Endodermal cell (in vitro differentiated cells): ENCODE data around the gene ALCAM. TPM values are rescaled to one million over a fixed set of nuclear protein-coding genes. Genes with fewer than 3 reads are reported as not detected.

Experiments used
- DNase-seq: peaks from one replicate; pipeline ENCODE4 v3.0.0-alpha.2; 2017
- H3K27ac ChIP-seq: 2 replicates; pipeline ENCODE4 v1.5.1; 2013; ENCODE audit warnings: mild to moderate bottlenecking, low read depth, low read length, moderate library complexity
- H3K27me3 ChIP-seq: 2 replicates; pipeline ENCODE4 v1.6.1; 2013; ENCODE audit warnings: mild to moderate bottlenecking, low read length, moderate library complexity; ENCODE audit not compliant: insufficient read depth, control insufficient read depth, poor library complexity, severe bottlenecking
- H3K36me3 ChIP-seq: 2 replicates; pipeline ENCODE4 v1.7.0; 2013; ENCODE audit warnings: mild to moderate bottlenecking, low read length, moderate library complexity; ENCODE audit not compliant: control insufficient read depth, insufficient read depth
- H3K4me1 ChIP-seq: one replicate; pipeline ENCODE4 v1.7.0; 2013; ENCODE audit warnings: low read length; ENCODE audit not compliant: control insufficient read depth, insufficient read depth
- H3K4me3 ChIP-seq: 2 replicates; pipeline ENCODE4 v1.5.1; 2013; ENCODE audit warnings: mild to moderate bottlenecking, low read length, moderate library complexity
- H3K9ac ChIP-seq: 2 replicates; pipeline ENCODE4 v1.6.1; 2013; ENCODE audit warnings: mild to moderate bottlenecking, low read length, moderate library complexity; ENCODE audit not compliant: poor library complexity, severe bottlenecking; ENCODE audit errors: extremely low read depth
- H3K9me3 ChIP-seq: 2 replicates; pipeline ENCODE4 v1.6.1; 2013; ENCODE audit warnings: mild to moderate bottlenecking, low read length, moderate library complexity; ENCODE audit not compliant: control insufficient read depth
- H3K27ac Mint-ChIP-seq: 2 replicates; pipeline ENCODE4 v1.8.0; 2020; ENCODE audit warnings: mixed read lengths
- H3K27me3 Mint-ChIP-seq: 2 replicates; pipeline ENCODE4 v1.8.0; 2021; ENCODE audit warnings: mild to moderate bottlenecking, mixed read lengths; ENCODE audit not compliant: insufficient read depth
- H3K36me3 Mint-ChIP-seq: 2 replicates; pipeline ENCODE4 v1.8.0; 2020; ENCODE audit warnings: low read depth, mixed read lengths
- H3K4me1 Mint-ChIP-seq: 2 replicates; pipeline ENCODE4 v1.8.0; 2020; ENCODE audit warnings: mixed read lengths
- H3K4me3 Mint-ChIP-seq: 2 replicates; pipeline ENCODE4 v1.8.0; 2020; ENCODE audit warnings: mild to moderate bottlenecking, moderate library complexity, mixed read lengths
- H3K9me3 Mint-ChIP-seq: 2 replicates; pipeline ENCODE4 v1.8.0; 2020; ENCODE audit warnings: mild to moderate bottlenecking, mixed read lengths
- WGBS, 2 experiments: methylation state at CpG; one replicate each; pipeline versions ENCODE4 v1.1.5 to v1.1.7; 2013; ENCODE audit warnings: missing lambda C conversion rate in 2 of 2, mixed read lengths in 1 of 2; ENCODE audit not compliant: insufficient coverage in 1 of 2, insufficient read length in 1 of 2; 5-methylcytosine and 5-hydroxymethylcytosine counted together
- total RNA-seq, 2 donors: library from RNA; stranded (reverse); fragmentation: NEBNext Ultra II Directional in 1 of 2; extraction: Animal tissue kit (Norgen Biotek cat#: 25700) in 1 of 2; gene quantifications; 2 replicates in 1 of 2; 3 replicates in 1 of 2; pipeline ENCODE4 v1.2.1, GENCODE V29; 2021
- TF ChIP-seq, protein P1 (sequence below): fragments of 200-600 bp; sonication (generic); conservative IDR thresholded peaks from 2 replicates; pipeline ENCODE4 v1.5.0; 2021; ENCODE audit warnings: antibody characterized with exemption, mild to moderate bottlenecking

ALCAM gene
- total RNA-seq, 2 donors from 2014 or later = 19.3 to 36.5 TPM

DNA sequence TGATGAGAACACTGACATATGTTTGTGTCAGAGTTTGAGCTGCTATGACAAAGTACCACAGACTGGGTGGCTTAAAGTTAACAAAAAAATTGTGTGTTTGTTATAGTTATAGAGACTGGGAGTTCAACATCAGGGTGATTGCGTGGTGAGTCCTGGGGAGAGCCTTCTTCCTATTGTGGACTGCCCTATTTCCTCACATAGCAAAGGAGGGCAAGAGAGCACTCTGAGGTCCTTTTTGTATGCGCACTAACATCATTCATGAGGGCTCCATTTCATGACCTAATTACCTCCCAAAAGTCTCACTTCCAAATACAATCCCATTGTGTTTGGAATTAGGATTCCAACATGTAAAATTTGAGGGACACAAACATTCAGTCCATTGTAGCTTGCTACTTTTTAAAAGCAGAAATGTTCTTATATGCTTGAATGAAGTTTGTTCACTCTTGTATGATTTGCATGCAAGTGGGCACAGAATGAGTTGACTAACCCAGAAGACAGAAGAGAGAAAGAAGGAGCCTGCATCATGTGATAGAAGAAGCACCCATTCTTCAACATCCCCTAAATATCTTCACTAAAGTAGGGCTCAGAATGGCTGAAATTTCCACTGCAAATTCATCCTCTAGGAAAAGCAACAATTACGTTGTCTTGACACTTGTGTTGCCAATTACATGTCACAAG lies 18.9 kb upstream of the ALCAM start:
- H3K36me3 ChIP-seq = no peaks in the 10 kb centered on the region
- Mint-ChIP-seq H3K36me3 (no peaks in the 10 kb centered on the region), H3K27ac (no peak overlapping the region), H3K9me3 (no peaks in the 10 kb centered on the region), H3K27me3 (peaks cover 18% of the 10 kb centered on the region), H3K4me1 (no peaks in the 10 kb centered on the region), H3K4me3 (no peak overlapping the region)
- 89 to 100% methylated on average over 1 to 3 of the region's 3 CpGs for WGBS, 2 experiments
- DNase-seq = no peak
- no peak overlapping the region for H3K9ac ChIP-seq
- no peak overlapping the region for H3K4me3 ChIP-seq
- no peak overlapping the region for H3K27ac ChIP-seq
- TF ChIP-seq, protein P1, sequence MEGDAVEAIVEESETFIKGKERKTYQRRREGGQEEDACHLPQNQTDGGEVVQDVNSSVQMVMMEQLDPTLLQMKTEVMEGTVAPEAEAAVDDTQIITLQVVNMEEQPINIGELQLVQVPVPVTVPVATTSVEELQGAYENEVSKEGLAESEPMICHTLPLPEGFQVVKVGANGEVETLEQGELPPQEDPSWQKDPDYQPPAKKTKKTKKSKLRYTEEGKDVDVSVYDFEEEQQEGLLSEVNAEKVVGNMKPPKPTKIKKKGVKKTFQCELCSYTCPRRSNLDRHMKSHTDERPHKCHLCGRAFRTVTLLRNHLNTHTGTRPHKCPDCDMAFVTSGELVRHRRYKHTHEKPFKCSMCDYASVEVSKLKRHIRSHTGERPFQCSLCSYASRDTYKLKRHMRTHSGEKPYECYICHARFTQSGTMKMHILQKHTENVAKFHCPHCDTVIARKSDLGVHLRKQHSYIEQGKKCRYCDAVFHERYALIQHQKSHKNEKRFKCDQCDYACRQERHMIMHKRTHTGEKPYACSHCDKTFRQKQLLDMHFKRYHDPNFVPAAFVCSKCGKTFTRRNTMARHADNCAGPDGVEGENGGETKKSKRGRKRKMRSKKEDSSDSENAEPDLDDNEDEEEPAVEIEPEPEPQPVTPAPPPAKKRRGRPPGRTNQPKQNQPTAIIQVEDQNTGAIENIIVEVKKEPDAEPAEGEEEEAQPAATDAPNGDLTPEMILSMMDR = no peak
- H3K4me1 ChIP-seq = no peaks in the 10 kb centered on the region
- peaks cover 5% of the 10 kb centered on the region for H3K27me3 ChIP-seq
- H3K9me3 ChIP-seq = no peaks in the 10 kb centered on the region

DNA sequence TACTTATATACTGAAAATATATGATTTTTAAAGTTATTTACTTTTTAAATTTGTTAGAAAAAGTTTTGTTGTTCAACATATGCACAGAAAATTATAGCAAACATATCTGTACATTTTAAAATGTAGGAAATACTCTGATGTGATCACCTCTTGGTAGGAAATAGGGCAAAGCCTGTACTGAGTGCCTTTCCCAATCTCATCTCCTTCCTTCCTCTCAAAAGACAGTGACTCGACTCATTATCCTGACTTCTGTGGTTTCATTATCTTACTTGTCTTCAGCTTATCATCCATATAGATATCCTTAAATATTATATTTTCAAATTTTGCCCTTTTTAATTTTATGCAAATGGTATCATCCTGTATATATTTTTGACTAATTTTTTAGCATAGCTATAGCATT lies 18.4 kb upstream of the ALCAM start:
- H3K27ac Mint-ChIP-seq = no peak overlapping the region
- Histone ChIP-seq H3K27ac (no peak overlapping the region), H3K27me3 (peaks cover 10% of the 10 kb centered on the region), H3K9me3 (no peaks in the 10 kb centered on the region), H3K36me3 (no peaks in the 10 kb centered on the region), H3K4me3 (no peak overlapping the region), H3K4me1 (no peaks in the 10 kb centered on the region), H3K9ac (no peak overlapping the region)
- no peaks in the 10 kb centered on the region for H3K4me1 Mint-ChIP-seq
- no peaks in the 10 kb centered on the region for H3K36me3 Mint-ChIP-seq
- no peak overlapping the region for H3K4me3 Mint-ChIP-seq
- DNase-seq = no peak
- no peaks in the 10 kb centered on the region for H3K9me3 Mint-ChIP-seq
- WGBS, 2 experiments = 85% methylated on average over 1 of the region's 1 CpG; no CpG with 5 or more reads in 1 of the 2 experiments
- H3K27me3 Mint-ChIP-seq = peaks cover 23% of the 10 kb centered on the region
- TF ChIP-seq, protein P1 = no peak

DNA sequence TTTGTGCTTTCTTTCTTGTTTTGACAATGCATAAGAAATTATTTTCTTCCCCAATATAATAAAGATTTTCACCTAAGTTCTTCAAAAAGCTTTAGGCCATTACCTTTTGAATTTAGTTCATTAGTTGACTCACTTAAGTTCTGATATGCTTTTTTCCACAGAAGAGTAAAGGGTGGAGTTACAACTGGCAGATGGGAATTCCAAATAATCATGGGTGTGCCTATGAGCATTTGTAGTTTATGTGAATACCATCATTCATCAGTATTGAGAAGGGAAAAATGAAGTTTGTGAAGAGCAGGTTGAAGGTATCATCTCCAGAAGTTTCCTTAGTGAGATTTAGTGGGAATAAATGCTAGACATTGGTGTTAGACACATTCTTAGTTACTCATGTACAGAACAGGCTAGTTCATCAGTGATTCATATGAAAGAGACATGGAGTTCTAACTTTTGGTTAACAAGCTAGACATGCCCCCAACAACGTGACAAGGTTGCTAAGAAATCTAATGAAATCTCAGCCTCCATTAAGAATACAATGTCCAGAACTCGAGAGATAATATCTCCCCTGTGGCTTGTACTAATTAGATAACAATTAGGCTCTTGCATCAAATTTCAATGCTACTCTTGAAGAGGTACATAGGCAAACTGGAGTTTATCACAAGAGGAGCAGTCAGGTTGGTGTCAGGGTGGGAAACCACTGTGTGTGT lies 16.9 kb upstream of the ALCAM start:
- no peaks in the 10 kb centered on the region for H3K9me3 Mint-ChIP-seq

More for the DNA sequence above, 16.9 kb upstream of the ALCAM start:
- Mint-ChIP-seq H3K4me3 (no peak overlapping the region), H3K36me3 (no peaks in the 10 kb centered on the region), H3K27ac (no peak overlapping the region), H3K4me1 (peaks cover 11% of the 10 kb centered on the region), H3K27me3 (peaks cover 39% of the 10 kb centered on the region)
- no peaks in the 10 kb centered on the region for H3K36me3 ChIP-seq
- no peak overlapping the region for H3K27ac ChIP-seq
- H3K4me3 ChIP-seq = no peak overlapping the region
- no peaks in the 10 kb centered on the region for H3K4me1 ChIP-seq
- TF ChIP-seq, protein P1 = no peak
- no peak for DNase-seq
- H3K27me3 ChIP-seq = peaks cover 22% of the 10 kb centered on the region
- H3K9ac ChIP-seq = no peak overlapping the region
- 82 to 93% methylated on average over 2 of the region's 2 CpGs for whole genome bisulfite sequencing, 2 experiments
- H3K9me3 ChIP-seq = no peaks in the 10 kb centered on the region
